ENCODE measurements around the gene OR6N2.

The OR6N2 gene

GRCh38 chr1:158754420-158754819 lies 26.6 kb downstream of the OR6N2 start, which contains the start of gene OR6K6:
Gene OR6K6, plus strand, starts transcription at chr1:158754720. Its CDS starts 168 bp downstream, at chr1:158754888.
- DNase-seq (ENCODE audit: low spot score) (no peak), FAIRE-seq (no peak)

- DNase-seq (ENCODE audit: low spot score) = no peak
- FAIRE-seq = no peak
Measured at GRCh38 chr1:158752155-158752712, 28.8 kb downstream of the OR6N2 start.

GRCh38 chr1:158735848-158736247 lies 45.2 kb downstream of the OR6N2 start:
- no peak for FAIRE-seq
- no peak for DNase-seq (ENCODE audit: low spot score)

DNA sequence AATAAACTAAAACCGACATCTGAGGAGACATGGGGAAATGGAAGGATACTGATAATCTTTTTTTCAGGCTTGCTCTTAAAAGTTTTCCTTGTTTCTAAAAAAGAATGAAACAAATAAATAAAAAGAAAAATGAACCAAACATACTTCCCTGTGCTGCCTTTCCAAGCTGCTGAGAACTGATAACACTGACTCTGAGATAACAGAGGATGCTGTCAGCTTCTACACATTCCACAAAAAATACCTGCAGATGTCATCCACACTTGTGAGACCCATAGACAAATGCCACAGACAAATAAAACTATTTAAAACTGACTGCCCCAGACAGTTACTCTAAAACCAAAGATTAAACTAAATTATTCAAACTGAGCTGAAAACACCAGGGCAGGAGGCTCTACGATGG lies 48.5 kb downstream of the OR6N2 start:
- DNase-seq (ENCODE audit: low spot score) = no peak
- no peak for FAIRE-seq

DNA sequence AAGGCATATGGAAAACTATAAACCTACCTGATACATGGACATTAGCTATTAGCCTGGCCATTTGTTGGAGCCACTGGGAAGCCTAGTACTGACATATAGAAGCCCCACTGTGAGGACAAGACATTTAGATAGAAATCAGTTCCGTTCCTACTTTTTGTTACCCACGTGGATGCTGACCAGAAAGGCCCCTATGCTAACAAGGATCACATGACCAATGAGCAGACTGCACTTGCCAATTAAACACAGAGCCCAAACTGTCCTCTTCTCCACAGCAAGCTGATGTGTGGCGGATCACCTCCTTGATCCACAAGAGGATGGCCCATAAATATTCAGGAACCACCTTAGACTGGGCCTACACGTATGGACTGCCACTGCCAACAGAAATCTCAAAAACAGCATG lies 49.3 kb downstream of the OR6N2 start:
- DNase-seq (ENCODE audit: low spot score) = no peak
- no peak for FAIRE-seq

GRCh38 chr1:158730453-158730852 lies 50.6 kb downstream of the OR6N2 start:
- FAIRE-seq (no peak), DNase-seq (ENCODE audit: low spot score) (no peak)

GRCh38 chr1:158728510-158729225 lies 52.3 kb downstream of the OR6N2 start:
- no peak for FAIRE-seq

DNA sequence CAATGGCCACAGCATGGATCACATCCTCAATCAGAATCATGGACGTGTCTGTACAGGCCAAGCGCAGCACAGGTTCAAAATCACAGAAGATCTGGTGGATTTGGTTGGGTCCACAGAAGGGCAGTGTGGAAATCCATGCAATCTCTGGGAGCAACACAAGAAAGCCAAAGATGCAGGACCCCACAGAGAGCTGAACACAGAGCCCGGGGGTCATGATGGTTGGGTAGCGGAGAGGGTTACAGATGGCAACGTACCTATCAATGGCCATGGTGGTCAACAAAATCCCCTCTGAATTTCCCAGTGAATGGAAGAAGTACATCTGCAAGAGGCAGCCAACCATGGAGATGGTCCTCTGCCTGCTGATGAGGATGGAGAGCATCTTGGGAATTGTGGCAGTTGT lies 56.6 kb downstream of the OR6N2 start:
- no peak for DNase-seq (ENCODE audit: low spot score)
- FAIRE-seq = no peak

More at GRCh38 chr1:158728510-158729225, 52.3 kb downstream of the OR6N2 start:
- no peak for DNase-seq (ENCODE audit: low spot score)

Measured in RCC 7860 (cell line).